Measurements from ENCODE around the gene PTPRF. TPM values are rescaled to one million over a fixed set of nuclear protein-coding genes. Genes with fewer than 3 reads are reported as not detected.

Gene PTPRF
- total RNA-seq, 4 donors from 2014 or later = 104 to 243 (median 112) TPM

GRCh38 chr1:43669878-43670277 is 139.2 kb downstream of the PTPRF start:
- TF ChIP-seq POLR2A (IDR thresholded peaks at IDR 0.05) = no peak
- TF ChIP-seq CTCF (IDR thresholded peaks at IDR 0.05) = no peak
- WGBS, 2 donors = 86 to 98% methylated on average over 2 of the region's 5 CpGs
- intact Hi-C loops (cut with DNase I) = no loop called here
- peaks cover 0 to 41% (median 14%) of the 10 kb centered on the region in 3 donors for H3K4me1 ChIP-seq
- H3K9me3 ChIP-seq = no peaks in the 10 kb centered on the region
- no peaks in the 10 kb centered on the region for H3K27me3 ChIP-seq
- H3K36me3 ChIP-seq = peaks cover 47 to 100% (median 69%) of the 10 kb centered on the region in 3 donors
- no peak overlapping the region for H3K27ac ChIP-seq
- no peak for DNase-seq
- no peak overlapping the region for H3K4me3 ChIP-seq

- no peak for DNase-seq
- Histone ChIP-seq H3K36me3 (peaks cover 43 to 100% (median 74%) of the 10 kb centered on the region in 3 donors), H3K4me1 (peaks cover 0 to 37% (median 7%) of the 10 kb centered on the region in 3 donors), H3K27ac (no peak overlapping the region), H3K27me3 (no peaks in the 10 kb centered on the region), H3K4me3 (no peak overlapping the region), H3K9me3 (no peaks in the 10 kb centered on the region)
- intact Hi-C loops (cut with DNase I) = no loop called here
- 88 to 100% methylated on average over 2 of the region's 2 CpGs for WGBS, 2 donors
- TF ChIP-seq CTCF (IDR thresholded peaks at IDR 0.05) = no peak
- no peak for TF ChIP-seq POLR2A (IDR thresholded peaks at IDR 0.05)
Measured at GRCh38 chr1:43671193-43671592, 140.5 kb downstream of the PTPRF start.

GRCh38 chr1:43671626-43672330 is 141.1 kb downstream of the PTPRF start:
- DNase-seq = no peak
- H3K4me3 ChIP-seq = no peak overlapping the region
- intact Hi-C loops (cut with DNase I) = no loop called here
- peaks cover 0 to 31% (median 7%) of the 10 kb centered on the region in 3 donors for H3K4me1 ChIP-seq
- no peak overlapping the region for H3K27ac ChIP-seq
- TF ChIP-seq POLR2A (IDR thresholded peaks at IDR 0.05) (no peak), CTCF (IDR thresholded peaks at IDR 0.05) (no peak)
- 77 to 80% methylated on average over 9 of the region's 10 CpGs for WGBS, 2 donors
- H3K27me3 ChIP-seq = no peaks in the 10 kb centered on the region
- peaks cover 41 to 100% (median 73%) of the 10 kb centered on the region in 3 donors for H3K36me3 ChIP-seq
- no peaks in the 10 kb centered on the region for H3K9me3 ChIP-seq

- TF ChIP-seq POLR2A (IDR thresholded peaks at IDR 0.05) (no peak), CTCF (IDR thresholded peaks at IDR 0.05) (no peak)
- no peak for DNase-seq
- WGBS, 2 donors = 69 to 82% methylated on average over 7 of the region's 7 CpGs
- H3K9me3 ChIP-seq = no peaks in the 10 kb centered on the region
- no peak overlapping the region for H3K27ac ChIP-seq
- no peaks in the 10 kb centered on the region for H3K27me3 ChIP-seq
- peaks cover 26 to 100% (median 58%) of the 10 kb centered on the region in 3 donors for H3K36me3 ChIP-seq
- intact Hi-C loops (cut with DNase I) = no loop called here
- peaks cover 0 to 22% (median 0%) of the 10 kb centered on the region in 3 donors for H3K4me1 ChIP-seq
- no peak overlapping the region for H3K4me3 ChIP-seq
Measured at GRCh38 chr1:43673261-43673660, 142.6 kb downstream of the PTPRF start.

Other genes with a start within 250 kb of the PTPRF start
- 10 to 100 TPM in 2 of 4 donors, 1 to 10 TPM in 2; 7.9 to 16.2 (median 11.4) TPM for gene C1orf210, start 245.3 kb upstream of the PTPRF start, total RNA-seq
- gene TIE1, start 229.9 kb upstream of the PTPRF start, total RNA-seq = 10 to 100 TPM in 1 of 4 donors, 1 to 10 TPM in 3; 3.1 to 16.6 (median 5.9) TPM
- gene MPL, start 193.1 kb upstream of the PTPRF start, total RNA-seq = not detected
- 10 to 100 TPM; 16.5 to 96.0 (median 33.6) TPM for gene CDC20, start 171.9 kb upstream of the PTPRF start, total RNA-seq
- 100 to 1,000 TPM in 3 of 4 donors, 10 to 100 TPM in 1; 99.8 to 187 (median 115) TPM for gene ELOVL1, start 162.9 kb upstream of the PTPRF start, total RNA-seq
- 10 to 100 TPM; 34.5 to 60.1 (median 38.6) TPM for gene MED8, start 141.1 kb upstream of the PTPRF start, total RNA-seq
- 10 to 100 TPM; 12.4 to 40.0 (median 27.7) TPM for gene SZT2, start 141.0 kb upstream of the PTPRF start, total RNA-seq
- gene HYI, start 77.0 kb upstream of the PTPRF start, total RNA-seq = 10 to 100 TPM in 3 of 4 donors, 1 to 10 TPM in 1; 7.0 to 30.9 (median 14.7) TPM
- 10 to 100 TPM; 19.6 to 27.1 (median 22.4) TPM for gene KDM4A, start 119.3 kb downstream of the PTPRF start, total RNA-seq
- 10 to 100 TPM in 1 of 4 donors, 1 to 10 TPM in 3; 2.8 to 10.7 (median 7.1) TPM for gene ST3GAL3, start 176.7 kb downstream of the PTPRF start, total RNA-seq

Data from esophagus squamous epithelium (tissue), 5 donors.